Measurements from ENCODE around the gene ZRANB1. TPM values are rescaled to one million over a fixed set of nuclear protein-coding genes. Genes with fewer than 3 reads are reported as not detected.

The ZRANB1 gene
- total RNA-seq, 1 donor from 2014 or later: 28.9 TPM

DNA sequence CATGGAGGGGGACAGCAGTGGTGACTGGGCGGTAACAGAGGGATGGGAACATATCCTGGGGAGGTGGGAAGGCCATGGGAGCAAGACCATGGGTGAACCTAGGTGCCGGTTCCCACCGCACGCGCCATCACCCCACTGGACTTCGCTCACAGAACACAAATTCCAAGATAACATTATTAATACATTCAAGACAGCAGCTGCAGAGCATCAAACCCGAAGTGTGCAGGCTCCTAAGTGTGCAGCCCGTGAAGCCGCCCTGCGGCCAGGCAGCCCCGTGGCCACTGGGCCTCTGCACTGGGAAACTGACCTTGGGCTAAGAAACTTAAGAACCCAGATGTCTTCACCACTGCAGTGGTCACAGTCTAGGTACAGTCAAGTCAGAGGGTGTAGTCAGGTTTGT lies 42.8 kb upstream of the ZRANB1 start:
- no peaks in the 10 kb centered on the region for H3K36me3 Mint-ChIP-seq (ENCODE audit: unreplicated experiment)
- peaks cover 33% of the 10 kb centered on the region for H3K4me1 Mint-ChIP-seq (ENCODE audit: low read depth, unreplicated experiment)
- peak overlapping the region; percentile 48 for H3K27ac Mint-ChIP-seq (ENCODE audit: unreplicated experiment)
- peak overlapping the region; percentile 34 for H3K4me3 Mint-ChIP-seq (ENCODE audit: unreplicated experiment)
- no peak for DNase-seq
- TF ChIP-seq, protein P1, sequence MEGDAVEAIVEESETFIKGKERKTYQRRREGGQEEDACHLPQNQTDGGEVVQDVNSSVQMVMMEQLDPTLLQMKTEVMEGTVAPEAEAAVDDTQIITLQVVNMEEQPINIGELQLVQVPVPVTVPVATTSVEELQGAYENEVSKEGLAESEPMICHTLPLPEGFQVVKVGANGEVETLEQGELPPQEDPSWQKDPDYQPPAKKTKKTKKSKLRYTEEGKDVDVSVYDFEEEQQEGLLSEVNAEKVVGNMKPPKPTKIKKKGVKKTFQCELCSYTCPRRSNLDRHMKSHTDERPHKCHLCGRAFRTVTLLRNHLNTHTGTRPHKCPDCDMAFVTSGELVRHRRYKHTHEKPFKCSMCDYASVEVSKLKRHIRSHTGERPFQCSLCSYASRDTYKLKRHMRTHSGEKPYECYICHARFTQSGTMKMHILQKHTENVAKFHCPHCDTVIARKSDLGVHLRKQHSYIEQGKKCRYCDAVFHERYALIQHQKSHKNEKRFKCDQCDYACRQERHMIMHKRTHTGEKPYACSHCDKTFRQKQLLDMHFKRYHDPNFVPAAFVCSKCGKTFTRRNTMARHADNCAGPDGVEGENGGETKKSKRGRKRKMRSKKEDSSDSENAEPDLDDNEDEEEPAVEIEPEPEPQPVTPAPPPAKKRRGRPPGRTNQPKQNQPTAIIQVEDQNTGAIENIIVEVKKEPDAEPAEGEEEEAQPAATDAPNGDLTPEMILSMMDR (IDR thresholded peaks at IDR 0.05; ENCODE audit: partially characterized antibody, unreplicated experiment): no peak
- no peaks in the 10 kb centered on the region for H3K9me3 Mint-ChIP-seq (ENCODE audit: unreplicated experiment)
- H3K27me3 Mint-ChIP-seq (ENCODE audit: unreplicated experiment): peaks cover 6% of the 10 kb centered on the region

DNA sequence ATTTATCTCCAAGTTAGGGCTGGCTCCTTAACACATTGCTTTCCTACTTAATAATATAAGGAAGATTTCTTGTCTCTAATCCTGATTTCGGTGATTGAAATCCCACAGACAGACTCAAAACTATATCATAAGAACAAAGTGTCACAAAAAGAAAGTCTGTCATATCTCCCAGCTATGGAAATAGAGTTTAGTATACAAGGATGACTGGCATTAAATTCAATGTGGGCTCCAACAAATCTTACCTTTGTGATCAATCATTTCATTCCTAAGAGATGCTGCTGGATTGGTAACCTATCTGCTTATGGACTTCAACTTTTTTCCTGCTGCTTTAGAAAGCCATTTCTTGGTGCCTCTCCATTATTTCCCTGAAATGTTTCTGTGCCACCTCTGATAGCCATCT lies 39.5 kb upstream of the ZRANB1 start:
- no peak for DNase-seq
- TF ChIP-seq, protein P1 (IDR thresholded peaks at IDR 0.05; ENCODE audit: partially characterized antibody, unreplicated experiment): no peak
- Mint-ChIP-seq H3K4me1 (ENCODE audit: low read depth, unreplicated experiment) (peaks cover 23% of the 10 kb centered on the region), H3K27ac (ENCODE audit: unreplicated experiment) (peak overlapping the region; percentile 13), H3K4me3 (ENCODE audit: unreplicated experiment) (no peak overlapping the region), H3K36me3 (ENCODE audit: unreplicated experiment) (no peaks in the 10 kb centered on the region), H3K27me3 (ENCODE audit: unreplicated experiment) (peaks cover 3% of the 10 kb centered on the region), H3K9me3 (ENCODE audit: unreplicated experiment) (no peaks in the 10 kb centered on the region)

DNA sequence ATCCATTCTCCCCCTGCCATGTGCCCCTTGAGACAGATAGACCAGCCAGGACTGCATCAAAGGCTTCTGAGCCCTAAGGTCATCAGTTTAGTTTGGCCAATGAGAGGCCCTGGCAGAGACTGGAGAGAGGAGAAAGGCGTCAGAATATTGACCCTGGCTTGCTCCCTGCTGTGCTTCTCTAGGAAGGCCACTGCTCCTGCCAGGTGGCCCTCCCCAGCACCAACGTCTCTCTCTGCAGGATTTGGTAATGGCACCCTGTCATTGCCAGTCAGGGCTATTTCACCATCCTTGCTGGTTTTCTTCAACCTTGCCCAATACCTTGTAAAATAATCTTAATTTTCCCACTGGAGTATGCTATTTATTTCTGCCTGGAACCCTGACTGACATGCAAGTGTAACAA lies 38.8 kb upstream of the ZRANB1 start:
- H3K36me3 Mint-ChIP-seq (ENCODE audit: unreplicated experiment): no peaks in the 10 kb centered on the region
- H3K27ac Mint-ChIP-seq (ENCODE audit: unreplicated experiment): peak overlapping the region; percentile 59
- H3K4me3 Mint-ChIP-seq (ENCODE audit: unreplicated experiment): peak overlapping the region; percentile 18
- H3K27me3 Mint-ChIP-seq (ENCODE audit: unreplicated experiment): peaks cover 3% of the 10 kb centered on the region
- H3K4me1 Mint-ChIP-seq (ENCODE audit: low read depth, unreplicated experiment): peaks cover 23% of the 10 kb centered on the region
- no peaks in the 10 kb centered on the region for H3K9me3 Mint-ChIP-seq (ENCODE audit: unreplicated experiment)
- TF ChIP-seq, protein P1 (IDR thresholded peaks at IDR 0.05; ENCODE audit: partially characterized antibody, unreplicated experiment): no peak
- DNase-seq: peak; percentile 35

DNA sequence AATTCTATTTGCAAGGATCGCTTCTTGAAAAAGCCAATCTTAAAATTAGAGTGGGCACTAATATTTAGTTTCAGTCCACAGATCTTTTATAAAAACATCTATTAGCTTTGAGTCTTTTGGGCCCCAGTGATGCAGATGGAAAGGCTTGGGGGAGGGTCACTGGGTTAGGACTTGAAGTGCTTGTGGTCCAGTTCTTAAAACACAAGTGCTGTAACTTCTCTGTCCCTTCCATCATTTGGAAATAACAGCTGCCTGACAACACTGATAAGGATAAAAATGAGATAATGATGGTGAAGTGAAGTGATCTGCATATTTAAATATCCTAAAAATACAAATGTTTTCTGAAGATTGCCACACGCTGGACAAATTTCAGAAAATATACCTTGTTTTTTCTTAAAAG lies 37.1 kb upstream of the ZRANB1 start:
- no peak overlapping the region for H3K27ac Mint-ChIP-seq (ENCODE audit: unreplicated experiment)
- H3K36me3 Mint-ChIP-seq (ENCODE audit: unreplicated experiment): no peaks in the 10 kb centered on the region
- TF ChIP-seq, protein P1 (IDR thresholded peaks at IDR 0.05; ENCODE audit: partially characterized antibody, unreplicated experiment): no peak
- no peak overlapping the region for H3K4me3 Mint-ChIP-seq (ENCODE audit: unreplicated experiment)
- peaks cover 16% of the 10 kb centered on the region for H3K4me1 Mint-ChIP-seq (ENCODE audit: low read depth, unreplicated experiment)
- no peaks in the 10 kb centered on the region for H3K27me3 Mint-ChIP-seq (ENCODE audit: unreplicated experiment)
- no peak for DNase-seq
- no peaks in the 10 kb centered on the region for H3K9me3 Mint-ChIP-seq (ENCODE audit: unreplicated experiment)

DNA sequence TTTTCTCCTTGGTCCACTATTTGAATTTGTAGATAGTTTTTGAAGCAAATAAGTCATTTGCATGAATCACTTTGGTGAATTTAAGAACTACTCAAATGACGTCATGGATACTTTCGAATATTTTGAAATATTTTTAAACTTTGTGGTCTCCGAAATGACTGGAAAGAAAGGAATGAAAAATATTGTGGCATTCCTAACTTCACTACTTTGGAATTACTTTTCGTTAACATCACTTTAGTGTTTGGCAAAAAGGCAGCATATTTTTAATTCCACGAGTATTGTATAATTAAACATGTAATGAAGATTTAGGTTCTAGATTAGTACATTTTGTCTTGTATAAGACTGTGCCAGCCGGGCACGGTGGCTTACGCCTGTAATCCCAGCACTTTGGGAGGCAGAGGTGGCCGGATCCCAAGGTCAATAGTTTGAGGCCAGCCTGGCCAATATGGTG lies 35.3 kb upstream of the ZRANB1 start:
- no peak overlapping the region for H3K4me3 Mint-ChIP-seq (ENCODE audit: unreplicated experiment)
- TF ChIP-seq, protein P1 (IDR thresholded peaks at IDR 0.05; ENCODE audit: partially characterized antibody, unreplicated experiment): no peak
- H3K36me3 Mint-ChIP-seq (ENCODE audit: unreplicated experiment): no peaks in the 10 kb centered on the region
- H3K27ac Mint-ChIP-seq (ENCODE audit: unreplicated experiment): no peak overlapping the region
- no peak for DNase-seq
- H3K4me1 Mint-ChIP-seq (ENCODE audit: low read depth, unreplicated experiment): peaks cover 16% of the 10 kb centered on the region
- no peaks in the 10 kb centered on the region for H3K9me3 Mint-ChIP-seq (ENCODE audit: unreplicated experiment)
- no peaks in the 10 kb centered on the region for H3K27me3 Mint-ChIP-seq (ENCODE audit: unreplicated experiment)
